Smooth muscle cell (in vitro differentiated cells): Measurements from ENCODE around the gene FAM107B. TPM values are rescaled to one million over a fixed set of nuclear protein-coding genes. Genes with fewer than 3 reads are reported as not detected.

Source experiments
- DNase-seq: peaks from one replicate; lab custom pipeline; 2025; ENCODE audit not compliant: unreplicated experiment; lab: John Stamatoyannopoulos, UW
- H2AFZ ChIP-seq: fragments of 200-600 bp; sonication (generic); 2 replicates; pipeline ENCODE4 v1.6.0; 2016; ENCODE audit warnings: antibody characterized with exemption, low read depth, mild to moderate bottlenecking
- H3F3A ChIP-seq: fragments of 200-600 bp; sonication (generic); 2 replicates; pipeline ENCODE4 v1.6.0; 2017; ENCODE audit warnings: antibody characterized with exemption, low read depth
- H3K27ac ChIP-seq: fragments of 200-600 bp; sonication (generic); 2 replicates; pipeline ENCODE4 v1.5.1; 2016; ENCODE audit warnings: low read depth, mild to moderate bottlenecking
- H3K27me3 ChIP-seq: fragments of 200-600 bp; sonication (generic); 2 replicates; pipeline ENCODE4 v1.6.1; 2016; ENCODE audit warnings: low read depth, mild to moderate bottlenecking
- H3K36me3 ChIP-seq: fragments of 200-600 bp; sonication (generic); 2 replicates; pipeline ENCODE4 v1.5.1; 2016; ENCODE audit warnings: low read depth
- H3K4me1 ChIP-seq: fragments of 200-600 bp; sonication (generic); 2 replicates; pipeline ENCODE4 v1.5.1; 2016; ENCODE audit warnings: low read depth
- H3K4me2 ChIP-seq: fragments of 200-600 bp; sonication (generic); 2 replicates; pipeline ENCODE4 v1.6.0; 2016; ENCODE audit warnings: mild to moderate bottlenecking
- H3K4me3 ChIP-seq: fragments of 200-600 bp; sonication (generic); 2 replicates; pipeline ENCODE4 v1.5.1; 2016; ENCODE audit warnings: mild to moderate bottlenecking
- H3K79me2 ChIP-seq: fragments of 200-600 bp; sonication (generic); 2 replicates; pipeline ENCODE4 v1.6.0; 2016; ENCODE audit warnings: low read depth, mild to moderate bottlenecking
- H3K9ac ChIP-seq: fragments of 200-600 bp; sonication (generic); 2 replicates; pipeline ENCODE4 v1.6.0; 2016; ENCODE audit warnings: low read depth
- H3K9me3 ChIP-seq: fragments of 200-600 bp; sonication (generic); replicated peaks from 2 replicates; pipeline ENCODE4 v1.5.1; 2016; ENCODE audit warnings: low read depth
- H4K20me1 ChIP-seq: fragments of 200-600 bp; sonication (generic); 2 replicates; pipeline ENCODE4 v1.6.0; 2016; ENCODE audit warnings: low read depth
- CTCF ChIP-seq: fragments of 200-600 bp; sonication (generic); IDR thresholded peaks from 2 replicates; pipeline ENCODE4 v1.5.1; 2017; ENCODE audit warnings: borderline replicate concordance, mild to moderate bottlenecking, antibody characterized with exemption; ENCODE audit not compliant: insufficient read depth, poor library complexity, severe bottlenecking
- WGBS: methylation state at CpG from one replicate; pipeline ENCODE4 v1.1.7; 2016; ENCODE audit warnings: low lambda C conversion rate; 5-methylcytosine and 5-hydroxymethylcytosine counted together
- polyA plus RNA-seq: library from polyadenylated mRNA; unstranded; fragments of >200 nt; fragmentation: Nextera tagmentation; extraction: Ambion mirVana; gene quantifications from 2 replicates; pipeline ENCODE4 v1.2.1, GENCODE V29; 2016
- total RNA-seq: library from RNA; depleted of rRNA; stranded (reverse); fragments of >200 nt; gene quantifications from 2 replicates; pipeline ENCODE4 v1.2.3, GENCODE V29; 2014

FAM107B gene
- total and polyA plus RNA-seq, 2 experiments from 2014 or later: 8.7 to 9.0 TPM

GRCh38 chr10:14547816-14548215 is 226.9 kb downstream of the FAM107B start:
- WGBS: 96% methylated on average over 9 of the region's 9 CpGs
- Histone ChIP-seq H3K9me3 (no peaks in the 10 kb centered on the region), H3F3A (peaks cover 9% of the 10 kb centered on the region), H3K4me2 (no peak overlapping the region), H4K20me1 (peaks cover 7% of the 10 kb centered on the region), H3K4me3 (no peak overlapping the region), H3K4me1 (peaks cover 6% of the 10 kb centered on the region), H3K79me2 (no peaks in the 10 kb centered on the region), H2AFZ (no peak overlapping the region), H3K9ac (no peak overlapping the region), H3K27me3 (no peaks in the 10 kb centered on the region), H3K36me3 (no peaks in the 10 kb centered on the region), H3K27ac (no peak overlapping the region)
- no peak for DNase-seq
- TF ChIP-seq CTCF: peak; percentile 15

- Histone ChIP-seq H3K9me3 (no peaks in the 10 kb centered on the region), H3K4me1 (peaks cover 6% of the 10 kb centered on the region), H3K4me3 (no peak overlapping the region), H2AFZ (no peak overlapping the region), H3K27ac (peak overlapping the region; percentile 64), H4K20me1 (peaks cover 20% of the 10 kb centered on the region), H3K4me2 (peak overlapping the region; percentile 52), H3F3A (peaks cover 9% of the 10 kb centered on the region), H3K79me2 (no peaks in the 10 kb centered on the region), H3K9ac (no peak overlapping the region), H3K36me3 (no peaks in the 10 kb centered on the region), H3K27me3 (no peaks in the 10 kb centered on the region)
- no peak for DNase-seq
- 27% methylated on average over 4 of the region's 4 CpGs for WGBS
- no peak for TF ChIP-seq CTCF
Measured at GRCh38 chr10:14545827-14546226, 228.9 kb downstream of the FAM107B start.

- no peak overlapping the region for H2AFZ ChIP-seq
- H3K4me1 ChIP-seq: peaks cover 6% of the 10 kb centered on the region
- no peak overlapping the region for H3K27ac ChIP-seq
- no peaks in the 10 kb centered on the region for H3K36me3 ChIP-seq
- TF ChIP-seq CTCF: no peak
- no peak overlapping the region for H3K4me3 ChIP-seq
- no peak for DNase-seq
- 90% methylated on average over 3 of the region's 3 CpGs for WGBS
- no peaks in the 10 kb centered on the region for H3K79me2 ChIP-seq
- H3K27me3 ChIP-seq: no peaks in the 10 kb centered on the region
- H4K20me1 ChIP-seq: peaks cover 23% of the 10 kb centered on the region
- H3F3A ChIP-seq: peaks cover 9% of the 10 kb centered on the region
- H3K4me2 ChIP-seq: no peak overlapping the region
- H3K9ac ChIP-seq: no peak overlapping the region
- no peaks in the 10 kb centered on the region for H3K9me3 ChIP-seq
Measured at GRCh38 chr10:14543904-14544210, 230.8 kb downstream of the FAM107B start.

- Histone ChIP-seq H3K36me3 (no peaks in the 10 kb centered on the region), H3K27me3 (no peaks in the 10 kb centered on the region), H2AFZ (no peak overlapping the region), H3K4me1 (peaks cover 6% of the 10 kb centered on the region), H3F3A (peaks cover 9% of the 10 kb centered on the region), H4K20me1 (peaks cover 23% of the 10 kb centered on the region), H3K27ac (no peak overlapping the region), H3K4me2 (no peak overlapping the region), H3K79me2 (no peaks in the 10 kb centered on the region), H3K9me3 (no peaks in the 10 kb centered on the region), H3K4me3 (no peak overlapping the region), H3K9ac (no peak overlapping the region)
- DNase-seq: no peak
- TF ChIP-seq CTCF: peak; percentile 26
- 81% methylated on average over 11 of the region's 11 CpGs for WGBS
Measured at GRCh38 chr10:14543046-14543903, 231.4 kb downstream of the FAM107B start.
